Measurements from ENCODE around the gene LRRN2.

LRRN2 gene

DNA sequence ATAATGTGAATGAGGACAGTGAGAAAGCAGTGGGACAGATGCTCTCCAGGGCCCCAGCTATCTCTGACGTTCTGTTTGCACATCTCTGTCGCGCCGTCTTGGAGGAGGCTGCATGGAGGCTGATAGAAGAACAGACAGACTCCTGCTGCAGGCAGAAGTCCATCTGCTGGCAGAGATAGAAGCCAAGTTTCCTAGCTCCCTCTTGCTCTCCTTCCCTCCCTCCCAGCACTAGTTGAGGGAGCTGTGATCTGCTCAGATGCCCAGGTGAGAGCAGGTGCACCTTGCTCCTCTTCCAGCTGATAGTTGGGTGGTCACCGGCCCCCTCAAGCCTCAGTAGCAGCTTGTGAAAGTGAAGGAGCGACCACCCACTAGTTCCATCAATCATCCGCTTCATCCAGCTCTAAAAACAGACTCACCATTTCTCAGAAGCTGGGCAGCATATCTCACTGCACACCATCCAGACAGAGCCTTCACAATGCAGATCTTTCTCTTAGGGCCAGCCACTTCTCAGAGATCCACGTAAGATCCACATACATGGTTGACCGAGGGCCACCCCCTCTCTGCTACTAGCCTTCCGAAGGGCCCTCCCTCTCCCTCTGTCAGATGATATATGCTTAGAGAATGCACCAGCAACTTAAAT is 12.9 kb downstream of the LRRN2 start:
- no peak for DNase-seq
- in situ Hi-C loops (cut with MboI; ENCODE audit: low pct_unique_long_range_greater_than_20kb, low sequenced_read_pairs): no loop called here

DNA sequence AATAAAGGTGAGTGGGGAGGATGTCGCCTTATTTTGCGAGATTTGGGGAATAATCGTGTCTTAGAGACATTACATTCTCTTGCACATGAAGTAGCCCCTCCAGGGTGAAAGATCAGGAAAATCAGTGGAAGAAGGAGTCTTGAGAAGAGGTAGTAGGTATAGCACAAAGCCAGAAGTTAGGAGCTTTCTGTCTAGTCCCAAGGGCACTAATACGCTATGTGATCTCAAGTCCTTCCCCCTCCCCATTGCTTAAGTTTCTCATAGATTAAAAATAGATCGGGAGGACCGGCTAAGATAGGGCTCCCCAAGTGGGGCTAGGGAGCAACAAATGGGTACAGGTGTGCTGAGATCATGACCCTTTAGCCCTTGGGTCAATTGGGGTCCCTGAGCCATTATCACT is 13.5 kb downstream of the LRRN2 start:
- DNase-seq: no peak
- in situ Hi-C loops (cut with MboI; ENCODE audit: low pct_unique_long_range_greater_than_20kb, low sequenced_read_pairs): no loop called here

DNA sequence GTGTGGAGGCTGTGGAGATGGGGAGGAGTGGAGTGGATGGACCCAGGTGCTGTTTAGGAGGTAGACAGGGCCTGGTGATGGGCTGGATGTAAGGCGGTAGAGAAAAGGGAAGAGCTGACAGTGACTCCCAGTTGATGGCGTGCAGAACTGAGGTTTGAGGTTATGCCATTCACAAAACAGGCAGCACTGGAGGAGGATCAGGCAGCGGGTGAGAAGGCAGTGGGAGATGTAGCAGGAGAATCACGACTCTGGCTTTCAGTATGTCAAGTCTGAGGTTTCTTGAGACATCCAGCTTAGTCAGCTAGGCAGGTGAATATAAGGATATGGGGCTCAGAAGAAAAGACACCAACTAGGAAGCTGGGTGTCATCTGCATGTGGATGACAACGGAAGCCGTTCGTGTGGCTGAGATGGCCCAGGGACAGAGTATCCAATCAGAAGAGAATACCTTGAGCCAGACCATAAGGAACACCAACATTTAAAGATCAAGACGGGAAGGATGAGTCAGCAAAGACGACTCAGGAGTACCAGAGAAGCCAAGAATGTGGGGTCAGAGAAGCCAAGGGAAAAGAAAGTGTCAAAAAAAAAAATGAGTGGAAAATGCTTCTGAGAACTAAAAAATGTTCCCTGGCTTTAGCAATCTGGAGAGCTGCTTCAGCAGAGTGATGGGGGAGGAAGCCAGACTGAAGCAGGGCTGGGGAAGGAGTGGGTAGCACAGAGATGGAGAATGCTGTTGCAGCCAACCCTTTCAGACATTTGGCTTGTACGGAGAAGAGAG is 15.2 kb downstream of the LRRN2 start:
- no peak for DNase-seq
- in situ Hi-C loops (cut with MboI; ENCODE audit: low pct_unique_long_range_greater_than_20kb, low sequenced_read_pairs): no loop called here

DNA sequence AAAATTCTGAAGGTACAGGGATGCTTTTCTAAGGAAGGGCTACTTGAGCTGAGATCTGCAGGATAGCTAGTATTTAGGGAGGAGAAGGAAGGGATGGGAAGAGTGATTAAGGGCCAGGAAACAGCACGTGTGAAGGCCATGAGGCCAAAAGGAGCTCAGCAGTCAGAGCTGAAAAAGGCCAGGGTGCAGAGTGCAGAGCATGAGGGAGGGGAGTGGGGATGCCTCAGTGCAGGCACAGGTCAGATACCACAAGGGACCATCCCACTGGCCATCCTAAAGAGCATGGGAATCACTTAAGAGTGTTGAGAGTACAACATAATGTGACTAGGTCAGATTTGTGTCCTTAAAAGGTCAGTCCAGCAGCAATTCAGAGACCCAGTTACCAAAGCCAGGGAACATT is 16.0 kb downstream of the LRRN2 start:
- in situ Hi-C loops (cut with MboI; ENCODE audit: low pct_unique_long_range_greater_than_20kb, low sequenced_read_pairs): no loop called here

DNA sequence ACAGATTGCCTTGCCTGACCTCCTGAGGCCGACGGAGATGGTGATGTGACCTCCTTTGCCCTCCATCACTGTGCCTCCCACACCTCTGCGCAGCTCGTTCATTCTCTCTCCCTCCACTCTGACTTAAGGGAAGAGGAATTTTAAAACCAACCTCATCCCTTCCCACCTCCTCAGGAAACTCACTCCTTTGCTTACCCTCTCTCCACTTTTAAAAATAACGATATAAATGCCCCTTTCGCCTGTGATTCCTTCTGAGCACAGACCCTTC is 21.2 kb downstream of the LRRN2 start:
- DNase-seq: no peak
- in situ Hi-C loops (cut with MboI; ENCODE audit: low pct_unique_long_range_greater_than_20kb, low sequenced_read_pairs): no loop called here

More for the DNA sequence above, 16.0 kb downstream of the LRRN2 start:
- no peak for DNase-seq

DNA sequence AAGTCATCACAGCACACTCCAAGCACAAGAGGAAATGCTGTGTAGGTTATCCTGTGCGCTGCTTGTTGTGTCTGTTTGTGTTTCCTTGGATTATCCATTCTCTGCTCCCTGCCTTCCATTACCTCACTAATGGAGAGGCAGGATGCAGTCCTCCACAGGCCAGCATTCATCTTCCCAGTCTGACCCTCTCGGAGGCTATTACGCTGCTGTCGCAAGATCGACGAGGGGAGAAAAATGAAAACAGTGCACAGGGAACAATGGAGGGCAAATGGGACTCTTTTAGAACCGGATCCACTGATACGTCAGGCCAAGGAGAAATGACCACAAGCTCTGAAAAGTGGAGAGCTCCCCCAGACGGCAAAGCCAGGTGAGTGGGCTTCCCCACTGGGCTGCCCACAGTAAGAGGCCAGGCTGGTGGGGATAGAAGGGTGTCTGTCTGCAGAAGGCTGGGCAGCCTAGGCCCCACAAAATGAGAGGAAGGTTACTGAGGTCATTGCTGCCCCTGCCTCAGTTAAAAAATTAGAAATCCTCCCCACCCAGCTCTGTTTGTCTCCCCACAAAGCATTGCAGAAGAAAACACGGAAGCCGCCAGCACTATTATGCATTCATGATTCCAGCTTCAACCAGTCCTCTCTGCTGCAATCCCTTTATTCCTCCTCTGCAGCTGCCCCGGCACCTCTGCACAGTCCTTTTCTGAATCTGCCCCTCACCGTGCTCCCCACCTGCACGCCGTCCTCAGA is 21.7 kb downstream of the LRRN2 start:
- no peak for DNase-seq
- in situ Hi-C loops (cut with MboI; ENCODE audit: low pct_unique_long_range_greater_than_20kb, low sequenced_read_pairs): no loop called here

DNA sequence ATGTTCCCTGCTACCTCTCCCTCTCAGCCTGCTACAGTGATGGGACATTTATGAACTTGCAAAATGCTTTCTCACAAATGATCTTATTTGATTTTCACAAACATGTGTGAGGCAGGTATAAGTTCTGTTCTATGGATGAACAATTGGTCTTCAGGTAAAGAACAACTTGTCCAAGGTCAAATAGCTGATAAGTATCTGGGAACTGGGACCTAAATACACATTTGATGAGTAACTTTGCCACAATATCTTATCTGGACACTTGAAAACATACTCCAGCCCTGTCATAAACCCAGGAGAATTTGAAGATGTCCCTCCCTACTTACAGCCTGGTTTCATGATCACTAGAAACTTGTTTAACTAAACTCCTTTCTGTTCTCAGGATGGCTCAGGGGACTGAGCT is 23.0 kb downstream of the LRRN2 start:
- no peak for DNase-seq
- in situ Hi-C loops (cut with MboI; ENCODE audit: low pct_unique_long_range_greater_than_20kb, low sequenced_read_pairs): no loop called here

DNA sequence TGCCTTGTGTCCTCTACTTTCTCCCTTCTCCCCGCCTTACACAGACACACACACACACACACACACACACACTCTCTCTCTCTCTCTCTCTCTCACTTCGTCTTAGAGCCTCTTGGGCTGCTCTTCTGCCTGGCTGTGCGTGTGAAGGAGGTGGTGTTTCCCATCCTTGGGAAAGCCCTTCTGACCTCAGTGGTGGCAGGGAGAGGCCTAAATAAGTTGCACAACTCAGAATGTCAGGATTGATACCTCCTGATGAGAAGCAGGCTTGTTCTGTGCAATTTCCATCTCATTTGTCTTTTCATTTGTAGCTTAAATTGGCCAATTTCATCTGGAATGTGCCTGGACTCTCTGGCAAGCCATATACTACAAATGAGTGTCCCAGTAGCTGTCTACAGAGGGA is 25.0 kb downstream of the LRRN2 start:
- in situ Hi-C loops (cut with MboI; ENCODE audit: low pct_unique_long_range_greater_than_20kb, low sequenced_read_pairs): no loop called here
- DNase-seq: no peak

DNA sequence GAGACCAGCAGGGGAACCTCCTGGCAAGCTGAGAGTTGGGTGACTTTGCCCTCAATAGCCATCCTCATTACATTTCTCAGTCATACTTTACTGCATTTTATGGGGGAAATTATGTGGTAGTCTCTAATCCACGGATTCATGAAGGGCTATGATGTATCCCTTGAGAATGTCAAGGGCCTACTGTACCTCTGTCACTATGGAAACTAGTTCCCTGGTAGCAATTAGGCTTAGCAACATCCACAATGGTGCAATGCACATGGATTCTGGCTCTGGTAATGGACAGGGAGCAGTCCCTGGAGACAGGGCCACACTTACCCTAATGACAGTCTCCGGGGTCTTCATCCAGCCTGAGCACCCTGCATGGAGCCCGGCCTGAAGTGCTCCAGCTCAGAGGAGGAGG is 26.5 kb downstream of the LRRN2 start:
- no peak for DNase-seq
- in situ Hi-C loops (cut with MboI; ENCODE audit: low pct_unique_long_range_greater_than_20kb, low sequenced_read_pairs): no loop called here

DNA sequence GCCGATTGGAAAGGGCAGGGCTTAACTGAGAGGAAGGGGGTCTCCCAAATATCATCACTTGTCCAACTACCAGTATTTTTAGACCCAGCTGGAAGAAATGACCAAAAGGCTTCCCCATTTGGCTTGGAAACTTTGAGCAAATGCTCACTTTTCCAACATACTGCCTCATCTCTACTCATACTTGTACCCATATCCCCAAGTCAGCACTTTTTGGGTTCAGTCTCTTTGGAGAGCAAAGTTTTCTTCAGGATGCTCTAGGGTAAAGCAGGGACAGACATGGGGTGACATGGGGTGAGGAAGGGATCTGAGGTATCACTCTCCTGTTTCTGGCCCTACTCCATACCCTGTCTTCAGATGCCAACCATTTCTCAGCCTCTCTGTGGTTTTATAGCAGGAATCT is 27.2 kb downstream of the LRRN2 start:
- in situ Hi-C loops (cut with MboI; ENCODE audit: low pct_unique_long_range_greater_than_20kb, low sequenced_read_pairs): no loop called here
- no peak for DNase-seq

DNA sequence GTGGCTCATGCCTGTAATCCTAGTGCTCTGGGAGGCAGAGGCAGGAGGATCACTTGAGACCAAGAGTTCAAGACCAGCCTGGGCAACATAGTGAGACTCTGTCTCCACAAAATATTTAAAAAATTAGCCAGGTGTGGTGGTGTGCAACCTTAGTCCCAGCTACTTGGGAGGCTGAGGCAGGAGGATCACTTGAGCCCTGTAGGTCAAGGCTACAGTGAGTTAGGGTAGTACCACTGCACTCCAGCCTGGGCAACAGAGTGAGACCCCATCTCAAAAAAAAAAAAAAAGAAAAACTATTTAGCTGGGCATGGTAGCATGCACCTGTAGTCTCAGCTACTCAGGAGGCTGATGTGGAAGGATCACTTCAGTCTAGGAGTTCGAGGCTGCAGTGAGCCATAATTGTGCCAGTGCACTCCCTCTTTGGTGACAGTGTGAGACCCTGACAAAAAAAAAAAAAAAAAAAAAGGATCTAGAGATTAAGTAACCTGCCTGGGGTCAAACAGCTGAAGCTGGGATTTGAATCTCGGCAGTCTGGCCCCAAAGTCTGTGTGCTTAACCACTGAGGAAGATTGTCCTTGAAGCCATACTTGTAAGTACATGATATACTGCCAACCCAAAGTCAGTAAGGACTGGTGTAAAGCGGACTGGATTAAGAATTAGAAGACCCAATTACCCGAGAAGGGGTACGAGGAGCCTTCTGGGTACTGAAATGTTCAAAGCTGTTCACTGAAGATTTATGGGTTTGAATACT is 31.8 kb downstream of the LRRN2 start:
- in situ Hi-C loops (cut with MboI; ENCODE audit: low pct_unique_long_range_greater_than_20kb, low sequenced_read_pairs): no loop called here

DNA sequence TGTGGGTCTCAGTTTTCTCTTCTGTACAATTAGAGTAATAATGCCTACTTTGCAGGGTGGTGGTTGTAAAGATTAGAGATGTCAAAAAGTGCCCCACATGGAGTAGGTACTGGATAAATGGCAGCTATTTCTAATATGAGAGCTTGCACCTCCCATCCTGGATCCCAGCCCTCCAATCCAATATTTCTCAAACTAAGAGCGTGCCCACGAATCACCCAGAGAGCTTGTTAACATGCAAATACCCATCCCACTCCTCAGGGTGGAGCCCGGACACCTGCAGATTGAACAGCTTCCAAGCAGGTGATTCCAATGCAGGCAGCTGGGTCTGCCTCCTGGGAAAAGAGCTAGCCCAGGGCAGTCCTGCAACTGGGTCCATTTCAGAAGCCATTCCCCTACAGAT is 33.0 kb downstream of the LRRN2 start:
- DNase-seq: no peak
- in situ Hi-C loops (cut with MboI; ENCODE audit: low pct_unique_long_range_greater_than_20kb, low sequenced_read_pairs): no loop called here

More for the DNA sequence above, 31.8 kb downstream of the LRRN2 start:
- no peak for DNase-seq

DNA sequence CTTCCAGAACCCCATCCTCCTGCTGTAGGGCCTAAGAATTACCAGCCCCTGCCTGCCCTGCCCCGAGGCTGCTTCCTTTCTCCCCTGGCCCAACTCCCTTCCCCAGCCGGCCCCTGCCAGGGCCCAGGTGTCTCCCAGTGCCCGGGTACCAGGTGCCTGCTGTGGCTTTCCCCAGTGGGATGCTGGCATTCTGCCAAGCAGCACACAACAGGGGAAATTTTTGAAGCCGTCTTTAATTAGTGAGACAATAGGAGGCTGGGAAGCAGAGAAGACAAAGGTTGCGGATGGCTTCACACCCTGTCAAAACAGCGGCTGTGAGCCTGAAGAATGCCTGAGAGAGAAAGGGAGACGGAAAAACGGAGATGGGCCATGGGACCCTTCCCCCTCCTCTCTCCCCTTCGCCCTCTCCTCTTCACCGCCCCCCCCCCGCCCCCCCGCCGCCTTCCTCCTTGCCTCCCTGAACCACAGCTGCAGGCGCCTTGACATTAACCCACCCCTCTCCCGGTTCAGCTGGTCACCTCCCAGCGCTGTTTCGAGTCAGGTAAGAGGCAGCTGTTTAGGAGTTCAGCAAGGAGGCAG is 33.6 kb downstream of the LRRN2 start:
- in situ Hi-C loops (cut with MboI; ENCODE audit: low pct_unique_long_range_greater_than_20kb, low sequenced_read_pairs): no loop called here
- no peak for DNase-seq

DNA sequence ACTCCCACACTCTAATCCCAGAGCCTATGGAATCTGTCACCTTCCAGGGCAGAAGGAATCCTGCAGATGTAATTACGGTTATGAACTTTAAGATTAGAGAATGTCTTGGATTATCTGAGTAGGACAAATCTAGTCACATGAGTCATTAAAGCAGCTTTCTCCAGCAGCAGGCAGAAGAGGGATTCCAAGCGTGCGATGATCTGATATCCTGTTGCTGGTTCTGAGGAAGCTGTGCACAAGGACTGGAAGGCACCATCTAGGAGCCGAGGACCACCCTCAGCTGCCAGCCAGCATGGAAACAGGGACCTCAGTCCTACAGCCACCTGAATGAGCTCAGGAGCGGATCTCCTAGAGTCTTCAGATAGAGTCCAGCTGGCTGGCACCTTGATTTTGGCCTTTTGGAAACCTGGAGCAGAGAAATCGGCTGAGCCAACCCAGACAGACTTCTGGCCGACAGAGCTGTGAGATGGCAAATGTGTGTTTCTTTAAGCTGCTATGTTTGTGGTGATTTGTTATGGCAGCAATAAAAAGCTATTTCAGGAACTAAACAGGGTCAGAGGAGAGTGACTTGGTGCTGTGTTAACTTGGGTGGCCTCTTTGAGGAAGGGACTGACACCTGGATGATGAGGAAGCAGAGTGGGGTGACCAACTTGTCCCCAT is 34.5 kb downstream of the LRRN2 start:
- in situ Hi-C loops (cut with MboI; ENCODE audit: low pct_unique_long_range_greater_than_20kb, low sequenced_read_pairs): no loop called here
- DNase-seq: no peak

DNA sequence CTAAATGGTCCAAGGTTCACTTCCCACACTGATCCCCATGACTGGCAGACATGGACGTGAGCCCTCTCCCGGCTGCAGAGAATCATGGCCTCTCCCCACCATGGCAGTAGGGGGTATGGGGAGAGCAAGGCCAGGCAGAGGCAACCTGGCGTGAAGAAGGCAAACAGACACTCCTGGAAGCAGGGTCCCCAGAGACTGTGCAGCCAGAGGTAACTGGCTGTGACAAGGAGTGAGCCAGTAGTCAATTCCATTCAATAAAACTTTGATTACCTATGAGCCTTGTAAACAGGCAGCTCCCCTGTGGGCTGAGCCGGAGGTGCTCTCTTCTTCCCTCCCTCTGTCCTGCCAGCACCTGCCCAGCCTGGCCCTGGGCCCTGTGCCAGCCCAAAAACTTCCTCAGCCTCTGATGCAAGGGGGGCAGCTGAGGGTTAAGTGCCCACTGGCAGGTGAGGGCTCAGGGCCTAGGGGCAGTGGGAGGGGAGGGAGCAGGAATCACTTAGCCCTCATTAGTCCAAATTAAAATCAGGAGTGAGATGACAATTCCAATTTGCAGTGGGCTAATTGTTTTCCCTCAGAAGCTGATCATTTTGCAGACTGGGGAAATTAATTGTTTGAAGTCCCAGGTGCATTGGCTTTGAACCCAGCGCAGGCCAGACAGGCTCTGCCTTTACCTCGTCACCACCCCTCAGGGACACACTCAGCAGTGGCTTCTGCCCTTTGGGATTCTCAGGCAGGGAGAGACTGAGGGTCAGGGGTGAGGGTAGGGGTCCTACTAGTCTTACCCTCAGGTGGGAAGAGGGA is 35.6 kb downstream of the LRRN2 start:
- in situ Hi-C loops (cut with MboI; ENCODE audit: low pct_unique_long_range_greater_than_20kb, low sequenced_read_pairs): no loop called here
- no peak for DNase-seq

DNA sequence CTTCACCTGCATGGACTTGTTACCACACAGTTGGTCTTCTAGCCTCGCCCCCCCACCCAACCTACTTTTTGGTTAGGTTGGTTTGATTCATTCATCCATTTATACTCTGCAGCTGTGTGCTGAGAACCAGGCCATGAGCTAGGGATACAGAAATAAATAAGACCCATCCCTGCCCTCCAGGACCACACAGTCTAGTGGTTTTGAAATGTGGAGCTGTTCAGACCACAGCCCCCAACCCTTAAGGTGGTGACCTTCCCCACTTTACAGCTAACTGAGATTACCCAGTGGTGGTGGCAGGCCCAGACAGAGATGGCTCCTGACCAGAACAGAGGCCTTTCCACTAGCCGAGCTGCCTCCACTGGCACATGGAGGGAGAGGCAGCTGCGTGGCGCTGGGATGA is 37.0 kb downstream of the LRRN2 start:
- DNase-seq: no peak
- in situ Hi-C loops (cut with MboI; ENCODE audit: low pct_unique_long_range_greater_than_20kb, low sequenced_read_pairs): no loop called here

DNA sequence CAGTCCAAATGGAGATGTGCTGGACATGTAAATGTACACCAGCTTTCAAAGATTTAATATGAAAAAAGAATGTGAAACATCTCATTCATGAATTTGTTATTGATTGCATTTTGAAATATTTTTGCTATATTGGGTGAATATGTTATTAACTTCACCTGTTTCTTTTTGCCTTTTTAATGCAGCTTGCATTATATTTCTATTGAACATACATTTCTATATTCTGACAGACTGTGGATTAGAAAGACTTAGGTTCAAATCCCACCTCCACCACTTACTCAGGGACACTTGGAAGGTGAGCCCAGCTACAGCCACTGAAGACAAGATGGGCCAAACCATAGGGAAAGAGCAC is 37.8 kb downstream of the LRRN2 start:
- no peak for DNase-seq
- in situ Hi-C loops (cut with MboI; ENCODE audit: low pct_unique_long_range_greater_than_20kb, low sequenced_read_pairs): no loop called here

DNA sequence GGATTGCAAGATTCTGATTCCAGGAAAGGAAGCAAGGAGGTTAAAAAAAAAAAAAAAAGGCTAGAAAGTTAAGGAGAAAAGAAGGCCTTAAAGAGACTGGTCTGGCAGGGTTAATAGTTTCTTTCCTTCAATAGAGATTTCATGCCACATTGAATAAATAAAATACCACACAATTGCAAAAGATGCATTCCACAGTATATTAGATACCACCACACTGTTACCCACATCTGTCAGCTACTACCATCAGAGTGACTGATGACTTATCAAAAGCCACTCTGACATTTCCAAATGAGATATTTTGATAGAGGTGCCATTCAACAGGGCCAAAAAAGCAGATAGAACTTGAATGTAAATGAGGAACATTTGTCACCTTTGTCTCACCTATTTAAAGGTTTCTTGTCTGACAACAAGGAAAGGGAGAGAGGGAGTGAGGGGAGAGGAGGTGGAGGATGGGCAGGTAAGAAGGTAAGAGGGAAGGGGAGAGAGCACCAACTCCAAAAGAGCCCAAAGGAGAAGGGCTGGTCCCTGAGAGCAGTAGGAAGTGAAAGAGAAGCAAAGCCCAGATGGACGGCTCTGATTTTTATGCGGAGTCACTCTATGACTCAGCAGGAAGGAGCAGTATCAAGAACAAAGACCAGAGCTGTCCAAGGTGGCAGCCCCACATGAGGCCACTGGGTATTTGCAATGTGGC is 38.3 kb downstream of the LRRN2 start:
- in situ Hi-C loops (cut with MboI; ENCODE audit: low pct_unique_long_range_greater_than_20kb, low sequenced_read_pairs): no loop called here
- DNase-seq: peak; percentile 41
